NCI-H187 (cell line): ENCODE measurements around the gene MAPKBP1.
A peak's percentile ranks its signal among the peaks of the same experiment; 100 is the strongest.

Experiments used
- DNase-seq, 2 experiments: peaks; one replicate each; lab custom pipeline; 2025; lab: John Stamatoyannopoulos, UW

MAPKBP1 gene

DNA sequence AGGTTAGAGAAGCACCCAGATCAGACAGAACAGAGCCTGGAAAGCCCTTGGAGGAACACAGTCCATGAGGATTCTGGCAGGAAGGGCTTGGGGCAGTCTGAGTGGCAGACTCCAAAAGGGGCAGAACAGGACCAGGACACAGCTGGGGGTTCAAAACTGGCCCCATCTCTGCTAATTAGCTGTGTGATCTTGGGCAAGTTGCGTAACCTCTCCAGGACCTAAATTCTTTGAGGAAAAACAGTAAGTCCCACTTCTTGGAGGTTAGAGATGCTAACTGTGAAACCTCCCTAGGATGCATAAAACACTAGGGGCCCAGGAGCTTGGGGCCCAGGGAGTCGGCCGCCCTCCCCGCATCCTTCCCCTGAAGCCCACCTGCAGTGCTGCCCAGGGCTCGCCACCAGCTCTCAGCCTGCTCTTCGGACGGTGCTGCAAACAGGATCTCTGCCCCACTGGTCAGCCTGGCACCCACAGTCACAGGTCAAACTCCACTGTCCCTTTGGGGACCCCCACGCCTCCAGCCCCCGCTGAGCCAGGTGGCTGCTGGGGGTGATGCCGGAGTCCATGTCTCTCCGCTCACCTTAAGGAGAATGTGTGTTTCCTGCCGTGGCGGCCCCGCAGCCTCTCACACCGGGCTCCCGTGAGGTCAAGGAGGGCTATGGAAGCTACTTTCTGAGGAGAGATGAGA is 76.3 kb downstream of the MAPKBP1 start:
- no peak for DNase-seq

DNA sequence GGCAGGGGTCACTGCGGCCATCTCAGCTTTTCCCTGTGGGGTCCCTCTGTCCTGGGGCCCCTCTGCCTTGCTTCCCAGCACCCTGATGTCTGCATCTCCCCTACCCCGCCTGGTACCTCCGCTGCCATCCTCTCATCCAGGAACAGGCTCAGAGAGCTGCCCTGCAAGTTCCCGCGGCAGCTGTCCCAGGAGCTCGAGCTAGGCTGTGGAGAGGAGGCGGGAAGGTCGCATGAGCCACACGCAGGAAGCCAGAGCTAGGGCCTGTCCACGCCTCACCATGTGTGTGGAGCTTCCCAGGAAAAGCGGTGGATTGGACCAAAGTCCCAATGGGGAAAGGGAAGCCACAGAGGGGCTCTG is 76.9 kb downstream of the MAPKBP1 start:
- DNase-seq = no peak

DNA sequence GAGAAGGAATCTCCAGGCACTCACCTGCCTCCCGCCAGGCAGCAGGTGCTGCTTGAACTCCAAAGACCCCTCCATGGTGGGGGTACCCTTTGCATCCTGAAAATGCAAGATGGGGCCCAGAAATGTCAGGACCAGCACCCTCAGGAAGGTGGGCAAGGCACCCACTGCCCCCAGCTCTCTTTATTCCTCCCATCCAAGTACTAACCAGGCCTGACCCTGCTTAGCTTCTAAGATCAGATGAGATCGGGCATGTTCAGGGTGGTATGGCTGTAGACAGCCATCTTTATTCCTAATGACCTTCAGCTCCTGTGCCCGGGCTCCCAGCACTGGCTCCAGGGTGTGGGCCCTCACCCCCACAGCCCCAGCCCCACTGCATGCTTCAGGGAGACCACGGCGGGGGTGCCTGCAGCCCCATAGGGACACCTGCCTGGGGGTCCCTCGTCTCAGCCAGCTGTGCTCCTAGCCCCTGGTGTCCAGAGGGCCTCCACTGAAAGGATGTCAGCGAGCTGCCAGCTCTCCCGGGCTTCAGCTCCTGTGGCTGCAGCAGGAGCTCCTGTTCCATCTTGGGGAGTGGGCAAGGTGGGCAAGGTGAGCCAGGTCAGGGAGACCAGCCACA is 77.6 kb downstream of the MAPKBP1 start:
- no peak for DNase-seq

DNA sequence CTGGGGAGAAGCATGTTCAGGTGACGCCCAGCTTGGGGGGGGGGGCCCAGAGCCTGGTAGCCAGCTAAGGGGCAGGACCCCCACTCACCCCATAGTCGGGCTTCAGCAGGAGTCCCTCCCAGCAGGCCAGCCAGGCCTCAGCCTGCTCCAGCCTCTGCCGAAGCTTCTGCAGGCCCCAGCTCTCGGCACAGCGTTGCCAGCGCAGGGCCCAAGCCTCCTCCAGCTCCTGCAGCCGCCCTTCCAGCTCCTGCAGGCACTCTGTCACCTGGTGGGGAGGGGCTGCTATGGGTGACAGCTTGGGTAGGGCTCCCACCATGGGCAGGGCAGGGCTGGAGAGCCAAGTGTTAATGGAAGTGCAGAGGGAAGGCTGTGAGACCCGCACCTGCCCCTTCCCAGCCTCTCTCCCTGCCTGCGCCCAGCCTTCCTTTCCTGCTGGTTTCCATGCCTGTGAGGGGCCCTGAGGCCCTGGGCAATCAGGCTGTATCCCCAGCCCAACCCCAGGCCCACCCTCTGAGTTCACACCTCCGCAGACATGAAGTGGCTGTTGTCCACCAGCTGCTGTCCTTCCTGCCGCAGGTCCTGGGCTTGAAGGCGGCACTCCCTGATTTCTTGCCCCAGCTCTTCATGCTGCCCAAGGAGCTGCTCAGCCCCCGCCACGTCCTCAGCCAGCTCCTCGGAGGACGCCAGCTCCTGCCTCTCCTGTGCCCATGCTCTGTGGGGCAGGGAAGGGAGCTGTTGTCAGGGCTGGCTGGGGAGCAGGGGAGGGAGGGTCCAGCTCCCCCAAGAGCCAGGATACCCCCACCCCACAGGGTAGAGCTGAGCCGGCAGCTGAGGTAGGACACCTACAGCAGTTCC is 78.7 kb downstream of the MAPKBP1 start:
- peak; percentile 12 to 28 for DNase-seq

DNA sequence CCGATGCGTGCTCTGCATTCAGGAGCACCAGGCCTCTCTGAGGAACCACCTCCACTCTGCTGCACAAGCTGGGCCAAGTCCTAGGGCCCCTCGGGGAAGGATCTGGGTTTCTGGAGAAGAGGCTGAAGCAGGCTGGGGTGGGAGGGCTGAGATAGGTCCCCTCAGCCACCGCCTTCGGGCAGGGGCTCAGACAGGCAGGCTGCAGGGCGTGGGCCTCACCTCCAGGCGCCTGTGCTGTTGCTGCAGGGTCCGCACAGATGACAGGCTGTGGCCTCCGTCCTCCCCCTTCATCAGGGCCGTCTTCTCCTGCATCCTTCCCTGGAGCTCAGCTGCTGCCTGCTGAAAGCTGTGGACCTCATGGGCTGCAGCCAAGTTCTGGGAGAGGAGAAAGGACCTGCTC is 79.5 kb downstream of the MAPKBP1 start:
- DNase-seq = no peak

DNA sequence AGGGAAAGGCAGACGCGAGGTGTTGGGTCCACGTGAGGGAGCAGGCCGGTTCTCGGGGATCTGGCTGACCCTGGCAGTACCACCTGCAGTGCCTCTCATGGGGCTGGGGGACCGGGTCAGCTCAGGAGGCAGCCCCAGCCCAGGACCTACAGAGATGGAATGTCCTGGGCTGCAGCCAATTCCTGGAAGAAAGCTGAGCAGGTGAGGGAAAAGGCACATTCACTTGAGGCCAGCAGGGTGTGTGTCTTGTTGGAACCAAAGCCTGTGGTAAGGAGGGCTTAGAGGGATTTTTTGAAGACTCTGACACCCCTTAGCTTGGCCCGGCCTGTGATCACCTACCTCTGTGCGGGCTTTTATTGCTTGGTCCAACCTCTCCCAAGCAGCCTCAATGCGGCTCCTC is 80.2 kb downstream of the MAPKBP1 start:
- DNase-seq = no peak

DNA sequence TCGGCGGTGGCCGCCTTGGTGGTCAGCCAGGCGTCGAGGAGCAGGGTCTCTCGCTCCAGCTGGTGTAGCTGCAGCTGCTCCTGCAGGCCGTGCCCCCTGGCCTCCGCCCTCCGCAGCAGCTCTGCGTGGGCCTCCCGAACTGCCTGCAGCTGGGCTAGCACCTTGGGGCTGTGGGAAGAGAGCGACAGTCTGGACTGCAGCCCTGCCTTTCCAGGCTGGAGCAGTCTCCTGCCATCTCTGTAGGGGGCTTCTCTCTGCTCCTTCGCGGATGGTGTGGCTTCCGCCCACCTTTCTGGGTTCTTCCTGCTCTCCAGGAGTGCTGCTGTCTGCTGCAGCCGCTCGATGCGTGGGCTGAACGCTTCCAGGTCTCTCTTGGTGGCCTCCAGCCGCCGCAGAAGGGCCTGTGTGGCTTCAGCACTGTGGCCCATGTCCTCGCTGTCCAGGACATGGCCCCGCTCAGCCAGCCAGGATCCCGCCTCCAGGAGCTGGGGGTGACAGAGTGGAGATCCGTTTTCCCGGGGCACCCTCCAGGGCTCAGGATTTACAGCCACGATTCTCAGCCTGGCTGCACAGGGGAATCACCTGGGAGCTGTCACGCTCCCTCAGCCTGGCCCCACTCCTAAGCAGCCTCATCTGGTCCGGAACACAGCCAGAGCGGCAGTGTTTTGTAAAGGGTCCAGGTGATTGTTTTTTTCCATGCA is 81.1 kb downstream of the MAPKBP1 start:
- no peak for DNase-seq

DNA sequence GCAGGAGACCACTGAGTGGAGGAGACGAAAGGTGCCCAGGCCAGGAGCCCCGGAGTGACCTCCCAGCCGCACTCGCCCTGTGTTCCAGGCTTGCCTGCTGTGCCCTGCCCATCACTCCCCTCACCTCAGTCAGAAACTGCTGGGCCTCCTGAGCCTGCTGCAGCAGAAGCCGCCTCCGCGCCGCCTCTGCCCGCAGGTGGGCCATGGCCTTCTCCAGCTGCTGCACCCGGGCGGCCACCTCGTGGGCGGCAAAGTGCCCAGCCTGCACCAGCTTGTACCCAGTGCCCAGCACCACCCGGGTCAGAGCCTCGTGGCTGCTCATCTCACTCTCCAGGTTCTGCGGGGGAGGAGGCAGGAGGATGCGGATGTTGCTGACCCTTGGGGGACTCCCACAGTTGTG is 82.0 kb downstream of the MAPKBP1 start:
- DNase-seq = no peak

DNA sequence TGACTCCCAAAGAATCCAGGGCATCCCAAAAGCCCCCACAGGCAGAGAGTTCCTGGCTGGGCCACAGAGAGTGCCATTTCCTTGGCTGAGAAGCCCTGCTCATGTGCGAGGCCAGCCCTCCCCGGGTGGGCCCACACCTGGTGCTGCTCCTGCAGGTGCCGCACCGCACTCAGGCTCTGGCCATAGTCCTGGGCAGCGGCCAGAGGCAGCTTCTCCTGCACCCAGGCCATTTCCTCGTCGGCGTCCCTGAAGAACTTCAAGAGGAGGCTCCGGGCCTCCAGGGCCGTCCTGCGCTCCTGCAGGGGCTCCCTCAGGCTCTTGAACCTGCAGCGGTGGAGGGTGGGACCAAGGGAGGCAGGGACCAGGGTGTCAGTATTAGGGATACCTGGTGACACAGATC is 82.4 kb downstream of the MAPKBP1 start:
- no peak for DNase-seq

DNA sequence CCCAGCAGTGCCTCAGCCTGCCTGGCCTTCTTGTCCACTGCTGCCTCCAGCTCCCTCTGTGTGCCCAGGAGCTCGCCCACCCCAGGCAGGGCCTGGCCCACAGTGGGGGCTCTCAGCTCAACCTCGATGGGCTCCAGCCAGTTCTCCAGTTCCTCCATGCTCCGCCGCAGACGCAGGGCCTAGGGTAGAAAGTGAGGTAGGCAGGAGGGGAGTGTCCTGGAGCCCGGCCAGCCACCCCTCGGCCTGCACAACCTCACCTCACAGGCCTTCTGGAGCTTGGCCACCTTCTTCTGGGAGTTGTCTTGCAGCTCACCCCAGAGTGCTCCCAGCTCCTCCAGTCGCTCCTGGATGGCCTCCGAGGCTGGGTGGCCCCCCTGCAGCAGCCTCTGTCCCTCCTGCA is 83.0 kb downstream of the MAPKBP1 start:
- no peak for DNase-seq

DNA sequence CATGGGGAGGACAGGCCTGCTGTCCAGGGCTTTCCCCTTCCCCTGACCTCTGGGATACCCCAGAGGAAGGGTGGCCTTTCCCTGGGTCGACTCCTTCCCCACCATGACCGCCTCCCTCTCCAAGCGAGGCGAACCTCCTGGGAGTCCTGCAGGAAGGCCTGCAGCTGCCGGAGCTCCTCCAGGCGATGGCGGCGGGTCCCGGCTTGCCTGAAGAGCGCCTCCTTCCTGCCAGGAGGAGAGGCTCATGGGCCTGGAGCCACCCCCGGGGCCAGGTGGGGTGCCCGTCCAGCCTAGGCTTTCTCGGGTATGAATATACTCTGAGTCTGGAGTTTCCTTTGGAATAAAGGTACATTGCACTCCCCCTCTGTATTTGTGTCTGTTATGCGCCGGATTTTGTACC is 84.5 kb downstream of the MAPKBP1 start:
- DNase-seq = no peak

DNA sequence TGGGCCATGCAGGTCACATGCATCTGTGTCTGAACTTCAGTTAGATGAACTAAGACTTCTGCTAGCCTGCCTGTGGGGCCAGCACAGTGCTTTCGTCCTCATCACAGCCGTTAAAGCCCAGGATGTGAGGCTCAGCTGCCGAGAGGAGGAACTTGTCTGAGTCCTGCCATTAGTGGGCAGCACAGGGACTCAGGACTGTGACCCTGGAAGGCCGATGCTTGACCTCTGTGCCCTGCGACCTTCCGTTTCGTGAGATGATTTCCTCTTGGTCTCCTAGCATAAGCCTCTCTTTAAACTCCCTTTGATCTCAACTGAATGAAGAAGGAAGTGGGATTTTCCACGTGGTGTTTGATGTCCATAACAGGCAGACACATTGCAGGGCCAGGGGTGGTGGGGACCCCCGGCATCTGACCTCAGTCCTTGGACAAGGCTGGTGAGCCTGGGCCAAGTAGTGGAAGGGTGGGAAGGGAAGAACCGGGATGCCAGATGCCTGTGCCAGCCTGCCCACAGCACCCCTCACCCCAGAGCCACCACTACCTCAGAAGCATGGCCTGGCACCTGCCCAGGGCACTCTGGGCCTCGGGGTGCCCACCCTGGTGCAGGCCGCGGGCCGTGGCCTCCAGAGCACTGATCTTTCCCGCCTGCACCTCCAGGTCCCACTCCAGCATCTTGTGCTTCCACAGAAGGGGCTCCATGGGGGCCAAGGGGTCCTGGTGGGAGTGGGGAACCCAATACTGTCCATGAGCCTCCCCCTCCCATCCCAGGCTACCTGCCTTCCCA is 86.0 kb downstream of the MAPKBP1 start:
- DNase-seq = no peak

DNA sequence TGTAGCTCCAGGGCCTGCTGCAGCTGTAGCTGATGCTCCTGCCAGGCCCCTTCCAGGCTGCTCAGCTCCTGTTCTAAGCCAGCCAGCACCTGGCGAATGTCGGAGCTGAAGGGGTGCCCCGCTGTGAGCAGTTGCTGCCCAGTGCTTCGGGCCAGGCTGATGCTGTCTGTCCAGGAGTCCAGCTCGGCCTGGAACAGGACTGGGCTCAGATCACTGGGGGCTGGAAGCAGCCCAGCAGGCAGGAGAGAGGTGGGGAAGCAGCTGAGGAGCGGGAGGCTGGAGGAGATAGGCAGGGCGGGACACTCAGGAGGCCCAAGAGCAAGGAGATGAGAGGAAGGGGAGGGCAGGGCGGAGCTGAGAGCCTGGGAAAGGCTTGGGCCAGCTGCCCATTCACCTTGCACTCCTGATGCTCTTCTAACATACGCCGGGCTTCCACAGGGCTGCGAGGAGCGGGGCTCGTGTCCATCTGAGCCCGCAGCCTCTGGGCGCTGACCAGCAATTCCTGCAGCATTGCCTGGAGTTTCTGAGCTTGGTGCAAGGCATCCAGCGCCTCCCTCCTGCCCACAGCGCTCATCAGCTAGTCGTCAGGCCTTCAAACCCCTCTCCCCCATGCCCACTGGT is 87.6 kb downstream of the MAPKBP1 start:
- no peak for DNase-seq

DNA sequence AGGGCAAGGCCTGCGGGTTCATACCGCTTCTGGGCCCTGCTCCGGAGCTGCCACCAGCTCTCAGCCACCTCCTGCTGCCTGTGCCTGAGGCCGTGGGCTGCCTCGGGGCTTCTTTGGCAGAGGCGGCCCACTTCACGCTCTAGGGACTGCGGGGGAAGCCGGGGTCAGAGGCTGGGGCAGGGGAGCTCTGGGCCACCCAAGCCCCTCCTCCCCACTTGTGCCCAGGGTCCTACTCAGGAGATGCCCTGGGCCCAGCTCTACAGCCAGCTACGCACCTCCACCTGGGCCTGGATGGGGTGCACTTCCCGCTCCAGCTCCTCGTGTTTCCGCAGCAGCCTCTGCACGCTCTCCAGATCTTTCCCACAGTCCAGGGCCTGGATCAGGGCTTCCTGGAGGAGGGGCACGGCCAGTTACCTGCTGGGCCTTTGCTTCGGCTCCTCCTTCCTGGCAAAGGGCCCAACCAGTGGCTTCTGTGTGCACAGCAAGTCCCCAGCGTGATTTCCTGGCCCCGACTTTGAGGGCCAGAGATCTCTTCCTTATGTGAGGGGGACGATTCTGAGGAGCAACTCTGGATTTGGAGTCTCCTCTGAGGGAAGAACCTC is 88.3 kb downstream of the MAPKBP1 start:
- no peak for DNase-seq

DNA sequence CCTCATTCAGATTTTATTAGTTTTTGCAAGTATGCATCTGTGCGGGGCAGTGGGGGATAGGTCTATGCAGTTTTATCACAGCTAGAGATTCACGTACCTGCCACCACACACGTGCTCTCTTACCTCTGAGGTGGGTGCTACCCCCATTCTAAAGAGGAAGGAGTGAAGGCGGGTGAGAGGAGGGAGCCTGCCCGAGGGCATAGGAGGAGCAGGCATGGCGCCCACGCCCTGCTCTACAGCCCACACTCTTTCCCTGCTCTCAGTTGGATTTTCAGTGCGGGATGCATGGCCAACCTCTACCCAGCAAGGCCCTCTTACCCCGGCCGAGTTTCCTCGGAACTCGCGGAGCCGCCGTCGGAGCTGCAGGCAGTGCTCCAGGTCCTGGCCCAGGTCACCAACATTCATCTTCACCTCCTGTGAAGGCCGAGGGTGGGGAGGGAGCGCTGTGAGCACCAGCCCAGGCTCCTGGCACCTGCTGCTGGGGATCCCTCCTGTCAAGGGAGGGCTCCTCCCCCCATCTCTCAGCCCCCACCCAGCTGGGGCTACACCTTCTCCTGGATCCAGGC is 91.3 kb downstream of the MAPKBP1 start:
- DNase-seq = no peak

DNA sequence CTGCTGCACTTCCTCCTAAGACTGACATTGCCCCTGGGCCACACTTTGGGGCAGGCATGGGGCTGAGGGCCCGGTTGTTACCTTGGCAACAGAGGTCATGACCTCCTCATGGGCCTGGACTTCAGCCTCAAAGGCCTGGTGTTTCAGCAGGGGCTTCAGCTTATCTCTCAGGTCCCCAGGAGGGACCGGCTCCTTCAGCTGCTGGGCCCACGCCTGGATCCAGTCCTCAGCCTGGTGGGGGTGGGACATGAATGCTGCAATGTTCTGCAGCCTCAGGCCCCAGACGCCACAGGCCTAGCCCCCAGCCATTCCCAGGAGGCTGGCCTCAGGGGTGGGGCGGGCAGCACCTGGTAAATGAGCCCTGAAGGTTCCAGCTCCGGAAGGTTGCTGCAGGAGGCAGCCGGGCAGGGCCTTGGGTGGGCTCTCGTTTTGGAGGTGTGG is 92.0 kb downstream of the MAPKBP1 start:
- no peak for DNase-seq

DNA sequence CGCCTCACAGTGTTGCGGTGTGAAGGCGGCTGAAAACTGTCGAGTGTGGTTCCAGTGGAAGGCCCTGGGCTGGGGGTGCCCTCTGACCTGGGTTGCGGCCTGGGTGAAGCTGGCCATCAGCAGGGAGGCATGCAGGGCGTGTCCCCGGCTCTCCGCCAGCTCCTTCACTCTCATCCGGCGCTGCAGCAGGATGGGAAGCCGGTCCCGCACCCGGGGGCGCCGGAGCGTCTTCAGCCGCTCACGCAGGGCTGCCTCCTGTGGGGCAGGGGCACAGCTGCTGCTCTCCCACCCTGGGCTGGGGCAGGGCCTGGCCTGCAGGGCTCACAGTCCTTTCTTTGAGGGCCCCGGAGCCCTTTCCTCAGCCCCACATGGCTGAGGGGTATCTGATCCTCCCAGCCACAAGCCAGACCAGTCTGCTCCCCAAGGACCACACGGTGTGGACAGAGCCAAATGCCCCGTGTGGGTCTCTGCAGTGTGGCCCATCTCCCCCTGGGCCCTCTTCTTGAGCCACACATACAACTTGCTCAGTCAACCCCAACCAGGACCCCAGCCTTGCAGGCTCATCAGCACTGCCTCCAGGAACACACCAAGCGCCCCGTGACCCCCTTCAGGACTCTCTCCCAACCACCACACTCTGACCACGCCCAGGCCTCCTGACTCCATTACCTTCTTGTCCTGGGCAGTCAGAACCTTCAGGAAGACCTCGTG is 92.7 kb downstream of the MAPKBP1 start:
- no peak for DNase-seq

DNA sequence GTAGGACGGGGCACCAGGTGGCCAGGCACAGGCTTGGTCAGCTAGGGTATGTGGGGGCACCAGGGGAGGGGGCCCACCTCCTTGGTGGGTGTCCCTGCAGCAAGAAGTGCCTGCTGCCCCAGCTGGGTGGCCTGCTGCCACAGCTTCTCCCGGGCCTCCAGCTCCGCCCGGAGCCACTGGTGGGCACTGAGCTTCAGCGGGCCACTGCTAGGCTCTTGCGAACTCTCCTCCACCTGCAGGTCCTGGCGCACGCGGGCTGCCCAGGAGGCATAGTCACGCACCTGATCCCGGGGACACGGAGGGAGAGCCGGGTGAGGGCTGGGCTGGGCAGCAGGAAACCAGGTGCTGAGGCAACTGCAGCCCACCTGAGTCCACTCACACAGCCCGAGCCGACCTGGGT is 94.0 kb downstream of the MAPKBP1 start:
- no peak for DNase-seq

DNA sequence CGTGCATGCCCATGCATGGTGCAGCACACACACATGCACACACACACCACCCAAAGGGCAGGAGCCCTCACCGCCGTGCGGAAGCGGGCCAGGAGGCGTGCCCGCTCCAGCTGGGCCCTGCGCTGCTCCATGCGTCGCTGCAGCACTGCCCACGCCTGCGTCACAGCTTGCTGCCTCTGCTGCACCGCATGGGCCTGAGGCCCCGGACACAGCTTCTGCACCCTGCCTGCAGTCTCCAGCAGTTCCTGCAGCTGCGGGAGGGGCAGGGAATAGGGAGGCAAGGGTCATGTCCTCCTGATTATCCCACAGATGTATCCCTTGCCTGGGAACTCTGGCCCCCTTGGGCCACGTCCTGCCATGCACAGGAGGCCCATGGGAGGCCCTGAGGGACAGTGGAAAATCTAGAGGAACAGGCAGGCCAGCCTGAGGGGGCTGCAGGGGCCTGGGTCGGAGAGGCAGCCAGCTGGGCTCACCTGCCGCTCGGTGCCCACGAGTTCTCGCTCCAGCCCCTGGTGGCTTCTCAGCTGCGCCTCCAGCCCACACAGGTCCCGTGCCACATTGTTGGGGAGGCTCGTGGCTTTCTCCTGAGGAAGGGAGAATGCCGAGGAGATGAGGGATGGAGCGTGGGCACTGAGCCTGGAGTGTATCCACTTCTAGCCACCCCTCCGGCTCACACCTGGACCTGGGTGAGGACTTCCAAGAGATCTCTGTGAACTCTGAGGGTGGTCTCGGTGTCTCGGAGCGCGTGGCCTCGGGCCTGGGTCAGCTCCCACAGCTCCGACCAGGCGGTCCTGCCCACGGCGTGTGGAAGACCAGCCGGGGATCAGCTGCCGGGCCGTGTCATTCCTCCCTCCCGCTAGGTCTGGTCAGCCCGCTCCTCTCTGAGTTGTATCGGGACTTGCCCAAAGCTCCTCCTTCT is 95.7 kb downstream of the MAPKBP1 start:
- DNase-seq = no peak
